ENCODE data around the gene DAPK2.

The DAPK2 gene

GRCh38 chr15:63870487-63871209 is 175.6 kb downstream of the DAPK2 start:
- DNase-seq (ENCODE audit: low read depth in 4 of 4, low spot score in 1 of 4): no peak

- no peak for DNase-seq (ENCODE audit: low read depth in 4 of 4, low spot score in 1 of 4)
Measured at GRCh38 chr15:63870043-63870394, 176.3 kb downstream of the DAPK2 start.

GRCh38 chr15:63869371-63870042 is 176.8 kb downstream of the DAPK2 start:
- DNase-seq (ENCODE audit: low read depth in 4 of 4, low spot score in 1 of 4): no peak

GRCh38 chr15:63864186-63864585 is 182.1 kb downstream of the DAPK2 start:
- no peak for DNase-seq (ENCODE audit: low read depth in 4 of 4, low spot score in 1 of 4)

- no peak for DNase-seq (ENCODE audit: low read depth in 4 of 4, low spot score in 1 of 4)
Measured at GRCh38 chr15:63861946-63862517, 184.3 kb downstream of the DAPK2 start.

- DNase-seq (ENCODE audit: low read depth in 4 of 4, low spot score in 1 of 4): no peak
Measured at GRCh38 chr15:63860555-63860954, 185.7 kb downstream of the DAPK2 start.

GRCh38 chr15:63860155-63860554 is 186.1 kb downstream of the DAPK2 start:
- DNase-seq (ENCODE audit: low read depth in 4 of 4, low spot score in 1 of 4): peak in 3 of 4 experiments; percentile 11 to 26 (median 20)

- no peak for DNase-seq (ENCODE audit: low read depth in 4 of 4, low spot score in 1 of 4)
Measured at GRCh38 chr15:63858881-63859280, 187.4 kb downstream of the DAPK2 start.

GRCh38 chr15:63858448-63858847 is 187.8 kb downstream of the DAPK2 start:
- no peak for DNase-seq (ENCODE audit: low read depth in 4 of 4, low spot score in 1 of 4)

GRCh38 chr15:63857461-63857856 is 188.8 kb downstream of the DAPK2 start:
- DNase-seq (ENCODE audit: low read depth in 4 of 4, low spot score in 1 of 4): no peak
